HepG2 (cell line): ENCODE measurements around the gene PAK2. TPM values are rescaled to one million over a fixed set of nuclear protein-coding genes. Genes with fewer than 3 reads are reported as not detected.

Source experiments
- ATAC-seq: fragments of 200-7000 bp; cut with Tn5 transposase; 3 replicates; pipeline ENCODE4 v1.9.1; 2020; ENCODE audit warnings: mild to moderate bottlenecking, moderate library complexity
- BruUV-seq: library from RNA; stranded (reverse); fragments of 400-500 nt; replicated peaks from 2 replicates; lab custom pipeline; 2021; lab: Mats Ljungman, UMichigan
- CTCF ChIA-PET: fragments of 300-600 bp; formaldehyde crosslinking; extraction: SDS; loops from one replicate; lab custom pipeline; 2021; ENCODE audit warnings: low total read pairs, inconsistent platforms, low intra/inter-chr PET ratio; lab: Yijun Ruan, JAX
- POLR2A ChIA-PET: fragments of 350-600 bp; sonication (Branson Sonifier 250); formaldehyde crosslinking; loops from one replicate; lab custom pipeline; 2020; ENCODE audit warnings: antibody characterized with exemption, inconsistent platforms; lab: Yijun Ruan, JAX
- DNase-seq: peaks from one replicate; pipeline ENCODE4 v3.0.0-alpha.2; 2015; ENCODE audit warnings: low spot score
- FAIRE-seq: peaks from 3 replicates; lab custom pipeline; 2011; peaks lifted over from hg19 to GRCh38; lab: Jason Lieb, UNC
- H2AFZ ChIP-seq: one replicate; pipeline ENCODE4 v1.6.1; 2011; ENCODE audit warnings: low read length, inconsistent platforms
- H3K27ac ChIP-seq: fragments of 300-600 bp; 3 replicates; pipeline ENCODE4 v1.8.0; 2011; ENCODE audit warnings: mixed run types, mild to moderate bottlenecking, mixed read lengths, low read length, inconsistent platforms; ENCODE audit not compliant: insufficient read depth; ENCODE audit errors: extremely low read length
- H3K27me3 ChIP-seq, 2 experiments: fragments of 200-600 bp in 1 of 2; 2 replicates in 1 of 2; 3 replicates in 1 of 2; pipeline versions ENCODE4 v1.6.0 to v1.8.0; 2011; ENCODE audit warnings: low read length in 2 of 2, mild to moderate bottlenecking in 2 of 2, moderate library complexity in 2 of 2, inconsistent platforms in 1 of 2; ENCODE audit not compliant: insufficient read depth in 2 of 2, control insufficient read depth in 1 of 2
- H3K36me3 ChIP-seq, 2 experiments: fragments of 200-600 bp in 1 of 2; replicated peaks in 1 of 2; 2 replicates in 1 of 2; 3 replicates in 1 of 2; pipeline versions ENCODE4 v1.5.1 to v1.8.0; 2011; ENCODE audit warnings: low read length in 2 of 2, inconsistent platforms in 1 of 2; ENCODE audit not compliant: insufficient read depth in 2 of 2, control insufficient read depth in 1 of 2
- H3K4me1 ChIP-seq: 2 replicates; pipeline ENCODE4 v1.5.1; 2012; ENCODE audit warnings: low read length, inconsistent platforms; ENCODE audit not compliant: insufficient read depth
- H3K4me2 ChIP-seq: 2 replicates; pipeline ENCODE4 v1.6.0; 2011; ENCODE audit warnings: low read depth, low read length, inconsistent platforms
- H3K4me3 ChIP-seq, 3 experiments: fragments of 200-600 bp in 1 of 3; sonication (generic), shearing (Covaris generic) in 1 of 3; replicated peaks in 1 of 3; 2 replicates each; pipeline ENCODE4 v1.5.1; 2011 to 2016; ENCODE audit warnings: low read length in 3 of 3, inconsistent platforms in 2 of 3, low read depth in 2 of 3, mild to moderate bottlenecking in 2 of 3, control low read depth in 1 of 3, mixed read lengths in 1 of 3; ENCODE audit not compliant: insufficient read depth in 1 of 3
- H3K79me2 ChIP-seq: one replicate; pipeline ENCODE4 v1.6.1; 2011; ENCODE audit warnings: low read length, inconsistent platforms; ENCODE audit not compliant: insufficient read depth
- H3K9ac ChIP-seq: 2 replicates; pipeline ENCODE4 v1.6.0; 2011; ENCODE audit warnings: mild to moderate bottlenecking, low read depth, low read length, inconsistent platforms; ENCODE audit not compliant: insufficient read depth
- H3K9me3 ChIP-seq: 2 replicates; pipeline ENCODE4 v1.5.1; 2012; ENCODE audit warnings: mild to moderate bottlenecking, low read length
- H4K20me1 ChIP-seq: 2 replicates; pipeline ENCODE4 v1.6.0; 2011; ENCODE audit warnings: inconsistent platforms, mild to moderate bottlenecking, low read length, moderate library complexity; ENCODE audit not compliant: insufficient read depth
- HNRNPLL ChIP-seq: fragments of 200-400 bp; formaldehyde crosslinking; IDR thresholded peaks from 2 replicates; pipeline ENCODE4 v1.6.1; 2017; ENCODE audit warnings: mild to moderate bottlenecking, low read depth, low read length; ENCODE audit not compliant: poor library complexity, severe bottlenecking
- HOXA9 ChIP-seq: sonication (generic); formaldehyde crosslinking; IDR thresholded peaks from 2 replicates; pipeline ENCODE4 v1.8.1; 2022; ENCODE audit warnings: missing genetic modification reagents, mild to moderate bottlenecking, moderate library complexity, borderline replicate concordance
- PITX1 ChIP-seq: sonication (generic); formaldehyde crosslinking; IDR thresholded peaks from 2 replicates; pipeline ENCODE4 v1.5.1; 2020; ENCODE audit warnings: mild to moderate bottlenecking, missing genetic modification reagents
- STAT6 ChIP-seq: sonication (generic); formaldehyde crosslinking; IDR thresholded peaks from 2 replicates; pipeline ENCODE4 v1.4.0; 2020; ENCODE audit warnings: missing genetic modification reagents, mild to moderate bottlenecking, borderline replicate concordance
- ZNF577 ChIP-seq: sonication (generic); formaldehyde crosslinking; IDR thresholded peaks from 2 replicates; pipeline ENCODE4 v1.4.0; 2020; ENCODE audit warnings: mild to moderate bottlenecking, low read depth, missing genetic modification reagents, borderline replicate concordance
- ZNF703 ChIP-seq: sonication (generic); formaldehyde crosslinking; IDR thresholded peaks from 2 replicates; pipeline ENCODE4 v1.5.1; 2020; ENCODE audit warnings: missing genetic modification reagents, mild to moderate bottlenecking, moderate library complexity, borderline replicate concordance
- ZSCAN25 ChIP-seq: sonication (generic); formaldehyde crosslinking; IDR thresholded peaks from 2 replicates; pipeline ENCODE4 v1.8.0; 2022; ENCODE audit warnings: mild to moderate bottlenecking, missing genetic modification reagents
- whole genome bisulfite sequencing: methylation state at CpG from one replicate; pipeline ENCODE4 v1.1.6; 2017; ENCODE audit warnings: low lambda C conversion rate; 5-methylcytosine and 5-hydroxymethylcytosine counted together
- in situ Hi-C: cut with HindIII; loops from 2 replicates; pipeline ENCODE4 v1.10.0; 2017; ENCODE audit warnings: low pct_unique_long_range_greater_than_20kb; ENCODE audit not compliant: extremely low pct_ligation_motif_present
- intact Hi-C: fragments of 100-400 bp; cut with micrococcal nuclease; formaldehyde crosslinking; loops from one replicate; pipeline ENCODE4 v1.10.0; 2022; ENCODE audit not compliant: unreplicated experiment
- polyA plus RNA-seq, 8 experiments: library from polyadenylated mRNA; depleted of rRNA in 3 of 8; stranded (reverse) in 7 of 8; unstranded in 1 of 8; fragments of >200 nt; fragmentation: Illumina TruSeq in 4 of 8; extraction: Trizol in 4 of 8; gene quantifications; 2 replicates each; pipeline versions ENCODE4 v1.2.1 to v1.2.3, GENCODE V29; 2011 to 2016; ENCODE audit warnings: low read depth in 4 of 8, missing spikeins in 1 of 8, mixed read lengths in 1 of 8; ENCODE audit not compliant: insufficient read depth in 1 of 8
- total RNA-seq, 5 experiments: library from RNA; depleted of rRNA; stranded (reverse); fragments of >200 nt; fragmentation: Illumina TruSeq; extraction: Trizol; gene quantifications; 2 replicates each; pipeline ENCODE4 v1.2.3, GENCODE V29; 2016; ENCODE audit warnings: low read depth in 1 of 5
- TF ChIP-seq, protein P1 (sequence below): sonication (generic); formaldehyde crosslinking; IDR thresholded peaks from 2 replicates; pipeline ENCODE4 v1.5.0; 2020; ENCODE audit warnings: mild to moderate bottlenecking, missing genetic modification reagents
- TF ChIP-seq, protein P2 (sequence below): sonication (generic); formaldehyde crosslinking; IDR thresholded peaks from 2 replicates; pipeline ENCODE4 v1.4.0; 2020; ENCODE audit warnings: missing genetic modification reagents

Gene PAK2
- total and polyA plus RNA-seq, 2 of the 13 experiments (the other 11 are each of a cell fraction or from before 2014, with no cell fraction given): 23.0 to 24.7 TPM

DNA sequence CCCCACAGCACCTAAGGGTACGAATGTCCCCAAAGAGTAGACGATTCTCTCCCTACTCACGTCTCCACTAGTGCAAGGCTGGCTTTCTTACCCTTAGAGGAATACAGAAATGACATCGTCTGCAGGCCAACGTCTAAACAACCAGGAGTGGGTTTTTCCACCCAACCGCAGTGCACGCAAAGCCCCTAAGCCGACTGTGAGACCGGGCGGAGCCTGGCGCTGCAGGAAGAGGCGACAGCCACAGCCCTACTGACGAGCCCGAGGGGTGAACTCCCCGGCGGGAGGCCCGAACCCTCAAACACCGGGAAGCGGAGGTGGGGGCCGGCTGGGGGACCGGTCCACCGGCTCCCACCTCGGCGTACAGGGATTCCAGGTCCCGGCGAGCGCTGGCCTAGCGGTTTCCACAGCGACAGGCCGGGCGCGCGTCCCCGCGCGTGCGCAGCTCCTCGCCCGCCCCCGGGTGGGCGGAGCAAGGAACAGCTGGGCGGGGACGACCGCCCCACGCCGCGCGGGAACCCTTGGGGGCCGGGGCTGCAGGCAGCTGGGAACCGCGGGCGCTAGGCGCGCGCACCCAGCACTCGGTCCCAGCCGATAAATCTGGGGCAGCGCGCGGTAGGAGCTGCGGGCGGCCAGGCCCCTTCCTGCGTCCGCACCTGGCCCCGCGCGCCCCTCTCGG is 27.7 kb upstream of the PAK2 start, which contains the start of the genes CEP19 and PIGX:
Gene CEP19 (minus strand): TSS at position 413 of the 676 bp plus-strand sequence. CDS start 3,593 bp downstream, outside the sequence.
Gene PIGX (plus strand): TSS at position 540 of the 676 bp plus-strand sequence.
- DNase-seq (peak; percentile 60), FAIRE-seq (no peak), ATAC-seq (peak; percentile 85)
- intact Hi-C loops: loop anchor here (2.0 to 5.0 kb wide), 2 partner anchors 29 to 40 kb away; no protein-coding TSS in a partner anchor
- Histone ChIP-seq H4K20me1 (no peaks in the 10 kb centered on the region), H3K27me3 (peaks cover 0 to 4% of the 10 kb centered on the region in 2 experiments; a peak in 1 of 5 replicates), H3K27ac (peak within 1 kb of the TSS; percentile 79), H2AFZ (peak within 1 kb of the TSS; percentile 91), H3K36me3 (no peaks in the 10 kb centered on the region), H3K4me1 (peaks cover 29% of the 10 kb centered on the region), H3K4me3 (peak within 1 kb of the TSS; percentile 90 to 97 (median 91)), H3K79me2 (no peaks in the 10 kb centered on the region), H3K9me3 (no peaks in the 10 kb centered on the region), H3K4me2 (peak within 1 kb of the TSS; percentile 99), H3K9ac (peak within 1 kb of the TSS; percentile 87)
- POLR2A ChIA-PET: interaction anchor here (1.0 to 3.1 kb wide), 3 partner anchors 24 to 28 kb away, joined by 3 to 25 read pairs (median 4); partner anchors contain the start of gene PAK2
- CTCF ChIA-PET: no interaction called here
- in situ Hi-C loops: no loop called here
- WGBS: 2% methylated on average over 8 of the region's 68 CpGs
- no TSS peak for BruUV-seq
- TF ChIP-seq ZSCAN25 (0 out of 2 replicates have a peak, but pooled peaks have one; percentile 23), HNRNPLL (peak; percentile 97), ZNF577 (CRISPR knock-in tag) (no peak), STAT6 (no peak), PITX1 (0 out of 2 replicates have a peak, but pooled peaks have one; percentile 54), HOXA9 (CRISPR knock-in tag) (no peak), ZNF703 (CRISPR knock-in tag) (no peak)
- TF ChIP-seq, protein P1, sequence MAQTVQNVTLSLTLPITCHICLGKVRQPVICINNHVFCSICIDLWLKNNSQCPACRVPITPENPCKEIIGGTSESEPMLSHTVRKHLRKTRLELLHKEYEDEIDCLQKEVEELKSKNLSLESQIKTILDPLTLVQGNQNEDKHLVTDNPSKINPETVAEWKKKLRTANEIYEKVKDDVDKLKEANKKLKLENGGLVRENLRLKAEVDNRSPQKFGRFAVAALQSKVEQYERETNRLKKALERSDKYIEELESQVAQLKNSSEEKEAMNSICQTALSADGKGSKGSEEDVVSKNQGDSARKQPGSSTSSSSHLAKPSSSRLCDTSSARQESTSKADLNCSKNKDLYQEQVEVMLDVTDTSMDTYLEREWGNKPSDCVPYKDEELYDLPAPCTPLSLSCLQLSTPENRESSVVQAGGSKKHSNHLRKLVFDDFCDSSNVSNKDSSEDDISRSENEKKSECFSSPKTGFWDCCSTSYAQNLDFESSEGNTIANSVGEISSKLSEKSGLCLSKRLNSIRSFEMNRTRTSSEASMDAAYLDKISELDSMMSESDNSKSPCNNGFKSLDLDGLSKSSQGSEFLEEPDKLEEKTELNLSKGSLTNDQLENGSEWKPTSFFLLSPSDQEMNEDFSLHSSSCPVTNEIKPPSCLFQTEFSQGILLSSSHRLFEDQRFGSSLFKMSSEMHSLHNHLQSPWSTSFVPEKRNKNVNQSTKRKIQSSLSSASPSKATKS: no peak
- TF ChIP-seq, protein P2, sequence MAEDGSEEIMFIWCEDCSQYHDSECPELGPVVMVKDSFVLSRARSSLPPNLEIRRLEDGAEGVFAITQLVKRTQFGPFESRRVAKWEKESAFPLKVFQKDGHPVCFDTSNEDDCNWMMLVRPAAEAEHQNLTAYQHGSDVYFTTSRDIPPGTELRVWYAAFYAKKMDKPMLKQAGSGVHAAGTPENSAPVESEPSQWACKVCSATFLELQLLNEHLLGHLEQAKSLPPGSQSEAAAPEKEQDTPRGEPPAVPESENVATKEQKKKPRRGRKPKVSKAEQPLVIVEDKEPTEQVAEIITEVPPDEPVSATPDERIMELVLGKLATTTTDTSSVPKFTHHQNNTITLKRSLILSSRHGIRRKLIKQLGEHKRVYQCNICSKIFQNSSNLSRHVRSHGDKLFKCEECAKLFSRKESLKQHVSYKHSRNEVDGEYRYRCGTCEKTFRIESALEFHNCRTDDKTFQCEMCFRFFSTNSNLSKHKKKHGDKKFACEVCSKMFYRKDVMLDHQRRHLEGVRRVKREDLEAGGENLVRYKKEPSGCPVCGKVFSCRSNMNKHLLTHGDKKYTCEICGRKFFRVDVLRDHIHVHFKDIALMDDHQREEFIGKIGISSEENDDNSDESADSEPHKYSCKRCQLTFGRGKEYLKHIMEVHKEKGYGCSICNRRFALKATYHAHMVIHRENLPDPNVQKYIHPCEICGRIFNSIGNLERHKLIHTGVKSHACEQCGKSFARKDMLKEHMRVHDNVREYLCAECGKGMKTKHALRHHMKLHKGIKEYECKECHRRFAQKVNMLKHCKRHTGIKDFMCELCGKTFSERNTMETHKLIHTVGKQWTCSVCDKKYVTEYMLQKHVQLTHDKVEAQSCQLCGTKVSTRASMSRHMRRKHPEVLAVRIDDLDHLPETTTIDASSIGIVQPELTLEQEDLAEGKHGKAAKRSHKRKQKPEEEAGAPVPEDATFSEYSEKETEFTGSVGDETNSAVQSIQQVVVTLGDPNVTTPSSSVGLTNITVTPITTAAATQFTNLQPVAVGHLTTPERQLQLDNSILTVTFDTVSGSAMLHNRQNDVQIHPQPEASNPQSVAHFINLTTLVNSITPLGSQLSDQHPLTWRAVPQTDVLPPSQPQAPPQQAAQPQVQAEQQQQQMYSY (CRISPR knock-in tag): no peak; the same call in 1 of the 2 replicates
